GM12892 (cell line): Measurements from ENCODE around the gene CPA5.

Source experiments
- DNase-seq: peaks from one replicate; pipeline ENCODE4 v3.0.0; 2011; ENCODE audit not compliant: insufficient read length
- FAIRE-seq: peaks from 2 replicates; lab custom pipeline; 2011; peaks lifted over from hg19 to GRCh38; lab: Jason Lieb, UNC
- POLR2A ChIP-seq: IDR thresholded peaks from 2 replicates; pipeline ENCODE4 v1.6.1; 2011; ENCODE audit warnings: low read depth, low read length, control low read depth
- POLR2AphosphoS5 ChIP-seq: IDR thresholded peaks from 2 replicates; pipeline ENCODE4 v1.6.1; 2011; ENCODE audit warnings: low read depth, low read length, control low read depth
- TAF1 ChIP-seq: IDR thresholded peaks from 2 replicates; pipeline ENCODE4 v1.6.1; 2011; ENCODE audit warnings: low read depth, mild to moderate bottlenecking, control low read depth, low read length, borderline replicate concordance

Gene CPA5

GRCh38 chr7:130396109-130396508, 51.5 kb downstream of the CPA5 start:
- TF ChIP-seq POLR2AphosphoS5 (no peak), POLR2A (no peak), TAF1 (no peak)
- no peak for DNase-seq
- no peak for FAIRE-seq

GRCh38 chr7:130397051-130397757, 52.6 kb downstream of the CPA5 start:
- no peak for TF ChIP-seq TAF1
- TF ChIP-seq POLR2AphosphoS5 = no peak
- TF ChIP-seq POLR2A = no peak
- no peak for FAIRE-seq
- no peak for DNase-seq

- DNase-seq (no peak), FAIRE-seq (no peak)
- TF ChIP-seq POLR2AphosphoS5 (no peak), POLR2A (no peak), TAF1 (no peak)
Measured at GRCh38 chr7:130397758-130398073, 53.1 kb downstream of the CPA5 start.

GRCh38 chr7:130398526-130399090, 54.0 kb downstream of the CPA5 start:
- no peak for DNase-seq
- no peak for FAIRE-seq
- no peak for TF ChIP-seq POLR2A
- no peak for TF ChIP-seq TAF1
- no peak for TF ChIP-seq POLR2AphosphoS5

- FAIRE-seq (no peak), DNase-seq (no peak)
- TF ChIP-seq POLR2AphosphoS5 (no peak), POLR2A (no peak), TAF1 (no peak)
Measured at GRCh38 chr7:130400120-130400572, 55.5 kb downstream of the CPA5 start.

- FAIRE-seq (no peak), DNase-seq (no peak)
- no peak for TF ChIP-seq POLR2AphosphoS5
- no peak for TF ChIP-seq POLR2A
- no peak for TF ChIP-seq TAF1
Measured at GRCh38 chr7:130401101-130401500, 56.5 kb downstream of the CPA5 start.

GRCh38 chr7:130401578-130401977, 57.0 kb downstream of the CPA5 start:
- DNase-seq = no peak
- no peak for TF ChIP-seq POLR2AphosphoS5
- no peak for TF ChIP-seq POLR2A
- no peak for TF ChIP-seq TAF1
- FAIRE-seq = no peak

GRCh38 chr7:130405003-130405402, 60.4 kb downstream of the CPA5 start:
- DNase-seq = no peak
- FAIRE-seq = no peak
- TF ChIP-seq TAF1 = no peak
- TF ChIP-seq POLR2A = no peak
- no peak for TF ChIP-seq POLR2AphosphoS5

GRCh38 chr7:130409067-130409711, 64.6 kb downstream of the CPA5 start:
- FAIRE-seq (no peak), DNase-seq (no peak)
- TF ChIP-seq POLR2A (no peak), TAF1 (no peak), POLR2AphosphoS5 (no peak)

GRCh38 chr7:130409712-130410072, 65.1 kb downstream of the CPA5 start:
- FAIRE-seq (no peak), DNase-seq (no peak)
- no peak for TF ChIP-seq POLR2AphosphoS5

- TF ChIP-seq POLR2AphosphoS5 (no peak), TAF1 (no peak), POLR2A (no peak)
- DNase-seq (no peak), FAIRE-seq (no peak)
Measured at GRCh38 chr7:130410868-130411541, 66.4 kb downstream of the CPA5 start.

GRCh38 chr7:130413201-130413600, 68.6 kb downstream of the CPA5 start:
- DNase-seq (no peak), FAIRE-seq (no peak)
- TF ChIP-seq POLR2AphosphoS5 (no peak), TAF1 (no peak), POLR2A (no peak)
